Panc1 (cell line): ENCODE measurements around the gene SUSD4.

ENCODE experiments used
- CTCF ChIP-seq: fragments of 450-650 bp; IDR thresholded peaks from 2 replicates; pipeline ENCODE4 v1.5.1; 2017; ENCODE audit warnings: mild to moderate bottlenecking
- REST ChIP-seq, 2 experiments: IDR thresholded peaks; 2 replicates each; pipeline ENCODE4 v1.6.1; 2011 to 2012; ENCODE audit warnings: low read depth in 2 of 2, control low read depth in 1 of 2, low read length in 1 of 2, mild to moderate bottlenecking in 1 of 2, moderate library complexity in 1 of 2; ENCODE audit not compliant: insufficient read depth in 1 of 2

- no peak for TF ChIP-seq CTCF
- no peak for TF ChIP-seq REST (IDR thresholded peaks at IDR 0.05; ENCODE audit: insufficient read depth in 1 of 2, low read depth in 2 of 2, low read length in 1 of 2)
These were observed 147.9 kb downstream of the SUSD4 start for GRCh38 chr1:223216074-223216473.
